ENCODE measurements around the gene FTH1.

Gene FTH1

GRCh38 chr11:61947486-61948210 lies 19.8 kb downstream of the FTH1 start:
- peak; percentile 90 for DNase-seq

DNA sequence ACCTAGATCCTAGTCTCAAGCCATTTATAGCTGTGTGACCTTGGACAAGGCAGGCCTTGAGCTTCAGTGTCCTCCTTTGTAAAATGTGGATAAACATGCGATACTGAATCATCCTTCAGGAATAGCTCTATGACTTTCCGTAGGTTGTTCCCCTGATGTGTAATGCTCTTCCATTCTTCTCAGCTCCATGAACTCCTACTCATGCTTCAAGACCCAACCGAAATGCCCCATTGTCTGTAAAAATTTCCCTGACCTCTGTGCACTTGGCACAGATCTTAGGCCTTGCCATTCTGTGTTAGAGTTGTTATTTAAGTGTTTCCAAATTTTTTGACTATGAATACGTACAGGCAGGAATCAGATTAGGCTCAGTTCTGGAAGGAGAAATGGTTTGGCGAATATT lies 20.5 kb downstream of the FTH1 start:
- no peak for DNase-seq

DNA sequence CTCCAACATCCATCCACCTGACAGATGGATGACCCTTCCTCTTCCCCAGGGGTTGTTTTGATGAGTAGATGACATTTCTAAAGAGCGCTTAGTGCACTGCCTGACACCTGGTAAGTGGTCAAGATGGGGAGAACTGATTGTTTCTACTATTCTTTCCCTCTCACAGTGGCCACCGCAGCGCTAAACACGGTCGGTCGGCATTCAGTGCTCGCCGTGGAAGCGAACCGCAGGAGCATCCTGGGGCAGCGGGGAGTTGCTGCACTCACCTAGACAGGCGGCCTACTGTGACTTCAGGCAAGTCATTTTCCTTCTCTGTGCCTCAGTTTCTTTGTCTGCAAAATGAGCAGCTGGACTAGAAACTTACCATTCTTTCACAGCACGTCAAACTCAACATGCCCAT lies 22.2 kb downstream of the FTH1 start:
- DNase-seq = no peak

DNA sequence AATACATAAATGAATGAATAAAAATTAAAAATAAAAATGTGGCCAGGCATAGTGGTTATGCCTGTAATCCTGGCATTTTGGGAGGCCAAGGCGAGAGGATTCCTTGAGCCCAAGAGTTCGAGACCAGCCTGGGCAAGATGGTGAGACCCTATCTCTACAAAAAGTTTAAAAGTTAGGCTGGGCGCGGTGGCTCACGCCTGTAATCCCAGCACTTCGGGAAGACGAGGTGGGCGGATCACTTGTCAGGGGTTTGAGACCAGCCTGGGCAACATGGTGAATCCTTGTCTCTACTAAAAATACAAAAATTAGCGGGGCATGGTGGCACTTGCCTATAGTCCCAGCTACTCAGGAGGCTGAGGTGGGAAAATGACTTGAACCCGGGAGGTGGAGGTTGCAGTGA lies 27.0 kb downstream of the FTH1 start:
- DNase-seq = no peak

DNA sequence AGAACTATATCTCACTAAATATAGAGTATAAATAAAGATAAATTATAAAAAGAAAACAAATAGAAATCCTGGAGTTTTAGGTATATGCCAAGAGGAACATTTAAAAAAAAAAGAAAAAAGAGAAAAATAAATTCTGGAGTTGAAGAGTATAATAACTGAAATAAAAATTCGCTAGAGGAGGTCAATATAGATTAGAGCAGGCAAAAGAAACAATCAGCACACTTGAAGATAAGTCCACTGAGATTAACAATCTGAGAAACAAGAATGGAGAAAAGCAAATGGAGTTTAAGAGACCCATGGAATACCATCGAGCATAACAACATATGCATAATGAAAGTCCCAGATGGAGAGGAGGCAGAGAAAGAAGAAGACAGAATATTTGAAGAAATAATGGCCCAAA lies 31.6 kb downstream of the FTH1 start:
- no peak for DNase-seq

DNA sequence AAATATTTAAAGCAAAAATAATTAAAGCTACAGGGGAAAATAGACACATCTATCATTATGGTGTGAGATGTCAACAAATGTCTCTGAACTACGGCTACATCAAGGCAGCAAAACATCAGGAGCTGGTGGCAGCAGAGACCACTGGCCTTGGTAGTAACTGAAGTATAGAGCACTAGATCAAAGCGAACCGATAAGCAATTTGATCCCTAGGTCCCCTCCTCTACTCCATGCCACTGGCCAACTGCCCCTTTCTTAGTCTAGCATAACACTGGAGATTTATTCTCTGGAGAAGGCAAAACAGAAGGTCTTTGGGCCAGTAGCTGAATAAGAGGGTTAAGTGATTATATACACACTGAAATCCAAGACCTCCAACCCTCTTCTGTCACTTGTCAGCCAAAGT lies 36.5 kb downstream of the FTH1 start:
- no peak for DNase-seq

- DNase-seq = no peak
Measured at GRCh38 chr11:61928606-61929005, 38.8 kb downstream of the FTH1 start.

DNA sequence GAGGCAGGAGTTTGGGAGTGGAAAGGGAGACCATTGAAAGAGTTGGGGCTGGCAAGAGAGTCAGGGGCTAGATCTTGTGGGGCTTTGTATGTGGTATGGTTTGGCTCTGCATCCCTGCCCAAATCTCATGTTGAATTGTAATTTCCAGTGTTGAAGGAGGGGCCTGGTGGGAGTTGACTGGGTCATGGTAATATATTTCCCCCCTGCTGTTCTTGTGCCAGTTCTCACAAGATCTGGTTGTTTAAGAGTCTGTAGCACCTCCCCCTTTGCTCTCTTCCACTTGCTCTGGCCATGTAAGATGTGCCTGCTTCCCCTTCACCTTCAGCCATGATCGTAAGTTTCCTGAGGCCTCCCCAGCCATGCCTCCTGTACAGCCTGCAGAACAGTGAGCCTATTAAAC lies 39.9 kb downstream of the FTH1 start:
- DNase-seq = no peak

DNA sequence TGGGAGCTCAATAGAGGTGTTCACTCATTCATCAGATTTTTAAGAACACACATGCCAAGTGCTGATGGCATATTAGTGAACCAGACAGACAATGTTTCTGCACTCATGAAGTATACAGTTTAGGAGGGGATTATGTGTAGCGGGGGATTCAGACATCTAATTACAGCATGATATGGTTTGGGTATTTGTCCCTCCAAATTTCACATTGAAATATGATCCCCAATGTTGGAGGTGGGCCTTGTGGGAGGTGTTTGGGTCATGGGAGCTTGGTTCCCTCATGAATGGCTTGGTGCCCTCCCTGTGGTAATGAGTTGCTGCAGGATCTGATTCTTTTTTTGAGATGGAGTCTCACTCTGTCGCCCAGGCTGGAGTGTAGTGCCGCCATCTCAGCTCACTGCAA lies 41.2 kb downstream of the FTH1 start:
- DNase-seq = no peak

DNA sequence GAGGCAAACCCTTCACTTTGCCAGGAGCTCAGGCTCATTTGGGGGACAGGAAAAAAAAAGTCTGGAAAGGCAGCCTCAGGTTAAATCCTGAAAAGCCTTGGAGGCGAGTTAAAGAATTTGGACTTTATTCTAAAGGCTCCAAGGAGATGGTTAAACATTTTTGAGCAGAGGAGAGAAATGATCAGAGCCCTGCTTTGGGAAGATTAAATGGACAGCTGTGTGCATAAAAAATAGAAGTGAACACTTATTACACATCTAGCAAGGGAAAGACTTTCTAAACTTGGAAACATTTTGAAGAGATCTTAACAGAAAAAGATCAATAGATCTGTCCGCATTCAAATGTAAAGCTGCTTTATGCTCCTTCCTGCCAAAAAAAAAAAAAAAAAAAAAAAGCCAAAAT lies 41.7 kb downstream of the FTH1 start:
- no peak for DNase-seq

- DNase-seq = no peak
Measured at GRCh38 chr11:61924064-61924455, 43.4 kb downstream of the FTH1 start.

DNA sequence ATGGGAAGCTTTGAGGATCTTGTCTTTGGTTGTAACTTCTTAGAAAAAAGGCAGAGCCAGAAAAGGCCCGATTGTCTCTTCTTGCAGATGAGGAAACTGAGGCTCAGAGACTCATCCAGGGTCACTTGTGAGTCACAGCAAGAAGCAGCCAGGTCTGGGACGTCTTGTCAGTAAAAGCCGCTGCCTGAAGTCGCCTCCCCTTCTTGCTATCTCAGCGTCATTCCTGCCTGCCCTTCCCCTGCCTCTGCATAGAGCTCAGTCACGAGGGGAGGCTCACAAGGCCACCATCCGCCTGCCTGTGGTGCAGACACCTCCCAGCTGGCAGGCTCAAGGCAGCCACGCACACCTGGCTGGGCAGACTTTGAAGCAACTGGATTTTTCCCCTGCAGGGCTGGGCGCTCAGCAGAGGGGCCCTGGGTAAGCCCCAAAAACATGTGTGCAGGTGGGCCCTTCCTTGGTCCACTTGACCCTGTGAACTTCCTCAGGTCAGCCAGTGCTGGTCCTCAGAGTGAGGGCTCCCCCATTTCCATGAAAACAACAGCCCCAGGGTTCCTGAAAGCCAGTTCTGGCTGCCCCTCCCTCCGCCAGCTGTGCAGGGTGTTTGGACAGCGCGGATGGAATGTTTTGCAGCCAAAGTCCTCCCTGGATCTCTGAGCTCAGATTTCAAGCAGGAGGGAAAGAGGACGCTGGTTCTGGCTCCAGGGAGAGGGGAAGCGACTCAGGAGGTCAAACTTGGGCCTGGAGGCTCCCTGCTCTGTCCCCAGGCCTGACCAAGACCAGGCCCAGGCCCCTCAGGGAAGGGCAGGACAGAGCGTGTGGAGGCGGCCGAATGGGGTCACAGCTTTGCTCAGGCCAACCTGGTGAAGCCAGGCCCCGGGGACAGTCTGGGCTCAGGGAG lies 44.0 kb downstream of the FTH1 start:
- DNase-seq = peak; percentile 82

GRCh38 chr11:61922539-61922938 lies 44.9 kb downstream of the FTH1 start:
- peak; percentile 67 for DNase-seq

- no peak for DNase-seq
Measured at GRCh38 chr11:61921446-61921845, 46.0 kb downstream of the FTH1 start.

DNA sequence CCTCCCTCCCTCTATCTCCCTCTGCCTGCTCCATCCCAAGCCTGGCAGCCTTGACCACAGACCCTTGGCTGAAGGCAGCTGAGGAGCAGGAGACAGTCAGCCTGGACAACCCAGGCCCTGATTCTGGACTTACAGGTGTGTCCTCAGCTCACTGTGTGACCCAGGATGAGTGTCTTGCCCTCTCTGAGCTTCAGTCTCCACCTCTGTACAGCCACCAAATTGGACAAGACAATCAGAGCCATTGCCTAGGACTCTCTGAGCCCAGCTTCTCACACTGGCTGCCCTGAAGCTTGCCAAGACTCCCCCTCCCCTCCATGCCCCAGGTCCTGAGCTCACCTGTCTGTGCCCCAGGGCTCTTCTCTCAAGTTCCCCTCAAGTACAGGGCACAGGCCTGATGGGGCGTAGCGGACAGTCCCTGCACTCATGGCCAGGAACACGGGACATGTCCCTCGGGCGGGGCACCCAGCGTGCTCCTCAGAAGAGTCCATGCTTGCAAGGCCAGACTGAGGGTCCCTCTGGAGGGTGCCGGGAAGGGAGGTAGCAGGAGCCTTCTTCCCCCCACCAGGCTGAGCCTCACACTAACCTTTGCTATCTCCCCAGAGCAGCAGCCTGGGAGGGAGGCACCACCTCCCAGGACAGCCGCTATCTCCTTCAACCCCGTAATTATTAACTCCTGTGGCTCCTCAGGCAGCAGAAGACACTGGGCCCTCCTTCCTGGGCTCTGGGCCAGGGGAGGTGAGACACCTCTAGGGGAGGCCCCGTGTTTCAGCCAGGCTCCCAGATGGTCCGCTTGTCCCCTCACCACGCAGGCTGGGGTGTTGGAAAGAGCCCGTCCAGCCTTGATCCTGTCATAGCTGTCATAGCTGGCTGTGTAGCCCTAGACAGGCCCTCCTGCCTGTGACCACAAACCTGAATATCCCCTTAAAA lies 47.5 kb downstream of the FTH1 start:
- peak; percentile 60 for DNase-seq

- no peak for DNase-seq
Measured at GRCh38 chr11:61918938-61919704, 48.3 kb downstream of the FTH1 start.

GRCh38 chr11:61918251-61918937 lies 49.0 kb downstream of the FTH1 start:
- no peak for DNase-seq

GRCh38 chr11:61917334-61918109 lies 49.9 kb downstream of the FTH1 start, which contains the start of gene RAB3IL1:
TSS of gene RAB3IL1 (minus strand) at chr11:61917566. CDS start at chr11:61917367, 199 bp downstream.
- peak; percentile 80 for DNase-seq

- DNase-seq = peak; percentile 51
Measured at GRCh38 chr11:61916737-61917333, 50.6 kb downstream of the FTH1 start.

DNA sequence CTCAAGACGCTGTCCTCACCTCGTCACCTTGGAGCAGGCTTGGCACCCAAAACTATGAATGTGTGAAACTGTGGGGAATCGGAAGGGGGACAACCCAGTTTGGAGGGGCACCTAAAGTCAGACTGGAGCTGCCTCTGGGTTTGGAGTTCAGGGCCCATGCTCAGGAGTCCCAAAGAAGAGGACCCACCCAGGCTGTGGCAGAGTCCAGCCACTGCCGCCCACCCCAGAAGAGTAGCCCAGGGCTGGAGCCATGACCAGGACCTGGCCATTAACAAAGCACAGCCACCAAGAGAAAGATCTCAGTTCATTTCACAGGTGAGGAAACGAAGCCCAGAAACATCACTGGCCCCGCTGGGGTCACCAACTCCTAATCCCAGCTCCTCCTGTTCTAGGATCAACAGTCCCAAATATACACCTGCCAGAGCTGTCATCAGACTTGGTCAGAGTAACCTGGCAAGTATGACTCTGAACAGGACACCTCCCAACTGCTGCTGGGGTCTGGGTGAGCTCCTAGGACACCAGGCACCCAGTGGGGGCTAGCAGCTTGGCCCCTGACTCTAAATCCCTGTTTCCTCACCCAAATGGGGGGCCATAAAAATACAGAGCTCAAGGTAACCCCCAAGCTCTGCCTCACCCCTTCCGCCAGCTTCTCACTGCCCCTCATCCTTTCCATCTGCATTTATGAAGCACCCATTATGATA lies 52.8 kb downstream of the FTH1 start:
- no peak for DNase-seq

All from islet precursor cell (in vitro differentiated cells).